Endodermal cell (in vitro differentiated cells): ENCODE results near the gene CROCC2. TPM values are rescaled to one million over a fixed set of nuclear protein-coding genes. Genes with fewer than 3 reads are reported as not detected.

Source experiments
- DNase-seq: peaks from one replicate; pipeline ENCODE4 v3.0.0-alpha.2; 2017
- H3K27ac ChIP-seq: 2 replicates; pipeline ENCODE4 v1.5.1; 2013; ENCODE audit warnings: mild to moderate bottlenecking, low read depth, low read length, moderate library complexity
- H3K27me3 ChIP-seq: 2 replicates; pipeline ENCODE4 v1.6.1; 2013; ENCODE audit warnings: mild to moderate bottlenecking, low read length, moderate library complexity; ENCODE audit not compliant: insufficient read depth, control insufficient read depth, poor library complexity, severe bottlenecking
- H3K36me3 ChIP-seq: 2 replicates; pipeline ENCODE4 v1.7.0; 2013; ENCODE audit warnings: mild to moderate bottlenecking, low read length, moderate library complexity; ENCODE audit not compliant: control insufficient read depth, insufficient read depth
- H3K4me1 ChIP-seq: one replicate; pipeline ENCODE4 v1.7.0; 2013; ENCODE audit warnings: low read length; ENCODE audit not compliant: control insufficient read depth, insufficient read depth
- H3K4me3 ChIP-seq: 2 replicates; pipeline ENCODE4 v1.5.1; 2013; ENCODE audit warnings: mild to moderate bottlenecking, low read length, moderate library complexity
- H3K9ac ChIP-seq: 2 replicates; pipeline ENCODE4 v1.6.1; 2013; ENCODE audit warnings: mild to moderate bottlenecking, low read length, moderate library complexity; ENCODE audit not compliant: poor library complexity, severe bottlenecking; ENCODE audit errors: extremely low read depth
- H3K9me3 ChIP-seq: 2 replicates; pipeline ENCODE4 v1.6.1; 2013; ENCODE audit warnings: mild to moderate bottlenecking, low read length, moderate library complexity; ENCODE audit not compliant: control insufficient read depth
- H3K27ac Mint-ChIP-seq: 2 replicates; pipeline ENCODE4 v1.8.0; 2020; ENCODE audit warnings: mixed read lengths
- H3K27me3 Mint-ChIP-seq: 2 replicates; pipeline ENCODE4 v1.8.0; 2021; ENCODE audit warnings: mild to moderate bottlenecking, mixed read lengths; ENCODE audit not compliant: insufficient read depth
- H3K36me3 Mint-ChIP-seq: 2 replicates; pipeline ENCODE4 v1.8.0; 2020; ENCODE audit warnings: low read depth, mixed read lengths
- H3K4me1 Mint-ChIP-seq: 2 replicates; pipeline ENCODE4 v1.8.0; 2020; ENCODE audit warnings: mixed read lengths
- H3K4me3 Mint-ChIP-seq: 2 replicates; pipeline ENCODE4 v1.8.0; 2020; ENCODE audit warnings: mild to moderate bottlenecking, moderate library complexity, mixed read lengths
- H3K9me3 Mint-ChIP-seq: 2 replicates; pipeline ENCODE4 v1.8.0; 2020; ENCODE audit warnings: mild to moderate bottlenecking, mixed read lengths
- CTCF ChIP-seq: fragments of 200-600 bp; sonication (generic); conservative IDR thresholded peaks from 2 replicates; pipeline ENCODE4 v1.5.0; 2021; ENCODE audit warnings: antibody characterized with exemption, mild to moderate bottlenecking
- WGBS, 2 experiments: methylation state at CpG; one replicate each; pipeline versions ENCODE4 v1.1.5 to v1.1.7; 2013; ENCODE audit warnings: missing lambda C conversion rate in 2 of 2, mixed read lengths in 1 of 2; ENCODE audit not compliant: insufficient coverage in 1 of 2, insufficient read length in 1 of 2; 5-methylcytosine and 5-hydroxymethylcytosine counted together
- total RNA-seq, 2 donors: library from RNA; stranded (reverse); fragmentation: NEBNext Ultra II Directional in 1 of 2; extraction: Animal tissue kit (Norgen Biotek cat#: 25700) in 1 of 2; gene quantifications; 2 replicates in 1 of 2; 3 replicates in 1 of 2; pipeline ENCODE4 v1.2.1, GENCODE V29; 2021

CROCC2 gene
- total RNA-seq, 2 donors from 2014 or later = not detected

- peaks cover 12% of the 10 kb centered on the region for H3K27me3 Mint-ChIP-seq
- 92 to 93% methylated on average over 4 to 5 of the region's 5 CpGs for WGBS, 2 experiments
Observed at GRCh38 chr2:240865391-240865790, 40.7 kb upstream of the CROCC2 start.

GRCh38 chr2:240868286-240869108, 37.6 kb upstream of the CROCC2 start, which contains the start of gene AGXT:
TSS of gene AGXT (plus strand) at chr2:240868824. CDS start at chr2:240868866, 42 bp downstream.
- no peak within 1 kb of the TSS for H3K9ac ChIP-seq
- DNase-seq = peak; percentile 44
- Mint-ChIP-seq H3K4me1 (peaks cover 9% of the 10 kb centered on the region), H3K27me3 (peaks cover 5% of the 10 kb centered on the region), H3K36me3 (no peaks in the 10 kb centered on the region), H3K27ac (no peak within 1 kb of the TSS), H3K9me3 (no peaks in the 10 kb centered on the region), H3K4me3 (no peak within 1 kb of the TSS)
- TF ChIP-seq CTCF = no peak
- no peak within 1 kb of the TSS for H3K4me3 ChIP-seq
- H3K4me1 ChIP-seq = no peaks in the 10 kb centered on the region
- H3K27me3 ChIP-seq = peaks cover under 1% of the 10 kb centered on the region
- H3K27ac ChIP-seq = no peak within 1 kb of the TSS
- no peaks in the 10 kb centered on the region for H3K9me3 ChIP-seq
- 83% methylated on average over 15 to 21 of the region's 21 CpGs for WGBS, 2 experiments
- H3K36me3 ChIP-seq = no peaks in the 10 kb centered on the region

More at GRCh38 chr2:240865391-240865790, 40.7 kb upstream of the CROCC2 start:
- H3K36me3 ChIP-seq = no peaks in the 10 kb centered on the region
- no peaks in the 10 kb centered on the region for H3K36me3 Mint-ChIP-seq
- DNase-seq = no peak
- no peak overlapping the region for H3K4me3 ChIP-seq
- H3K4me1 ChIP-seq = no peaks in the 10 kb centered on the region
- no peak overlapping the region for H3K4me3 Mint-ChIP-seq
- no peak overlapping the region for H3K9ac ChIP-seq
- H3K9me3 Mint-ChIP-seq = no peaks in the 10 kb centered on the region
- peaks cover 14% of the 10 kb centered on the region for H3K4me1 Mint-ChIP-seq
- no peak overlapping the region for H3K27ac ChIP-seq
- H3K9me3 ChIP-seq = no peaks in the 10 kb centered on the region
- H3K27me3 ChIP-seq = peaks cover 7% of the 10 kb centered on the region
- no peak for TF ChIP-seq CTCF
- no peak overlapping the region for H3K27ac Mint-ChIP-seq

GRCh38 chr2:240869109-240869955, 36.8 kb upstream of the CROCC2 start:
- Mint-ChIP-seq H3K9me3 (no peaks in the 10 kb centered on the region), H3K27me3 (no peaks in the 10 kb centered on the region), H3K36me3 (no peaks in the 10 kb centered on the region), H3K27ac (no peak overlapping the region), H3K4me1 (peaks cover 7% of the 10 kb centered on the region), H3K4me3 (no peak overlapping the region)
- no peak overlapping the region for H3K27ac ChIP-seq
- no peaks in the 10 kb centered on the region for H3K36me3 ChIP-seq
- no peak for DNase-seq
- no peaks in the 10 kb centered on the region for H3K9me3 ChIP-seq
- no peak overlapping the region for H3K4me3 ChIP-seq
- H3K27me3 ChIP-seq = no peaks in the 10 kb centered on the region
- H3K9ac ChIP-seq = no peak overlapping the region
- WGBS, 2 experiments = 96 to 97% methylated on average over 15 to 25 of the region's 25 CpGs
- peaks cover 2% of the 10 kb centered on the region for H3K4me1 ChIP-seq
- TF ChIP-seq CTCF = no peak
